ENCODE data around the gene GPR34.

DNA sequence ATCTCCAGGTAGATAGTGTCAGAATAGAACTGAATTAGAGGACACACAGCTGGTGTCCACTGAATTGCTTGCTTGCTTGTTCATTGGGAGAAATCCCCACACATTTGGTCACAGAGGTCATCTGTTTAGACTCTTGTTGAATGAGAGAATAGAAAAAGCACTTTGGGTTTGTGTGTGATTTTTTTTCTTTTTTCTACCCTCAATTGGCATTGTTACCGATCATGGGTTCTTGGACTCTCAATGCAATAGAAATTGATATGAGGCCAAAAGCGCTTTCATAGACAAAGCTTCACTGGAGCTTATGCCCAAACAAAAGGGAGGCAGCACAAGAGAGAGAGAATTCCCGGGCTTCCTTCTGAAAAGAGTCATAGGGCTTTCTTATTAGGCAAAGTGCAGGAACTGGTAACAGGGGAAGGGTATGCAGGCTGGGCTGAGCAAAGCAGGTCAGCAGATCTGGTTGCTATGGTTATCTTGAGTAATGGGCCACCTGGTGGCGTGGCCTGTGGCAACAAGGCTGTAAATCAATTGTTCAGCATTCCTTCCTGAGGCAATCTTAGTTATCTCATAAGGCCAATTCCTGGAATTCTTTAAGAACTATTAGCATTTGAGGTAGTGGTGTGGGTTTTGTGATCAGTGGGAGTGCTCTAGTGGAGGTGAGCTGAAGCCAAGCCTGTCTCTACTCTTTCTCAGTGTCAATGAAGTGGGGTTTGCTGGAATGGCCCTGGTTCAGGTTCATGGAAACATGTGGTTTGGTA, 29.9 kb downstream of the GPR34 start:
- no peak for TF ChIP-seq POLR2A (IDR thresholded peaks at IDR 0.05)
- TF ChIP-seq CTCF (IDR thresholded peaks at IDR 0.05), result no peak

All from body of pancreas (tissue), 4 donors.